ENCODE data around the gene PXK.
A peak's percentile ranks its signal among the peaks of the same experiment; 100 is the strongest.

The PXK gene

GRCh38 chr3:58387650-58388546 is 55.2 kb downstream of the PXK start:
- H3K9me3 ChIP-seq (ENCODE audit: low read length): no peaks in the 10 kb centered on the region
- H3K27me3 ChIP-seq (ENCODE audit: control insufficient read depth in 1 of 2, insufficient read depth in 2 of 2, low read length in 2 of 2): no peaks in the 10 kb centered on the region
- H3K4me3 ChIP-seq (ENCODE audit: low read depth in 1 of 2, low read length in 2 of 2): peak overlapping the region in 1 of 2 donors; percentile 36
- peaks cover 53% of the 10 kb centered on the region for H3K4me1 ChIP-seq (ENCODE audit: insufficient read depth, low read length)
- no peak overlapping the region for H3K9ac ChIP-seq (ENCODE audit: low read length)
- peak overlapping the region; percentile 50 for H3K27ac ChIP-seq (ENCODE audit: low read depth, low read length)
- peaks cover 10% of the 10 kb centered on the region for H3K36me3 ChIP-seq (ENCODE audit: insufficient read depth, low read length)

GRCh38 chr3:58388550-58389091 is 55.9 kb downstream of the PXK start:
- Histone ChIP-seq H3K4me1 (ENCODE audit: insufficient read depth, low read length) (peaks cover 49% of the 10 kb centered on the region), H3K27me3 (ENCODE audit: control insufficient read depth in 1 of 2, insufficient read depth in 2 of 2, low read length in 2 of 2) (no peaks in the 10 kb centered on the region), H3K36me3 (ENCODE audit: insufficient read depth, low read length) (peaks cover 9% of the 10 kb centered on the region), H3K27ac (ENCODE audit: low read depth, low read length) (peak overlapping the region; percentile 50), H3K9ac (ENCODE audit: low read length) (no peak overlapping the region), H3K9me3 (ENCODE audit: low read length) (no peaks in the 10 kb centered on the region), H3K4me3 (ENCODE audit: low read depth in 1 of 2, low read length in 2 of 2) (no peak overlapping the region)

GRCh38 chr3:58391156-58391865 is 58.6 kb downstream of the PXK start:
- Histone ChIP-seq H3K9me3 (ENCODE audit: low read length) (no peaks in the 10 kb centered on the region), H3K27ac (ENCODE audit: low read depth, low read length) (no peak overlapping the region), H3K36me3 (ENCODE audit: insufficient read depth, low read length) (peaks cover 11% of the 10 kb centered on the region), H3K4me1 (ENCODE audit: insufficient read depth, low read length) (peaks cover 34% of the 10 kb centered on the region), H3K27me3 (ENCODE audit: control insufficient read depth in 1 of 2, insufficient read depth in 2 of 2, low read length in 2 of 2) (no peaks in the 10 kb centered on the region), H3K9ac (ENCODE audit: low read length) (no peak overlapping the region), H3K4me3 (ENCODE audit: low read depth in 1 of 2, low read length in 2 of 2) (no peak overlapping the region)

GRCh38 chr3:58392181-58392580 is 59.5 kb downstream of the PXK start:
- Histone ChIP-seq H3K9me3 (ENCODE audit: low read length) (no peaks in the 10 kb centered on the region), H3K27me3 (ENCODE audit: control insufficient read depth in 1 of 2, insufficient read depth in 2 of 2, low read length in 2 of 2) (no peaks in the 10 kb centered on the region), H3K9ac (ENCODE audit: low read length) (no peak overlapping the region), H3K36me3 (ENCODE audit: insufficient read depth, low read length) (peaks cover 20% of the 10 kb centered on the region), H3K4me1 (ENCODE audit: insufficient read depth, low read length) (peaks cover 25% of the 10 kb centered on the region), H3K27ac (ENCODE audit: low read depth, low read length) (peak overlapping the region; percentile 4), H3K4me3 (ENCODE audit: low read depth in 1 of 2, low read length in 2 of 2) (no peak overlapping the region)

- Histone ChIP-seq H3K36me3 (ENCODE audit: insufficient read depth, low read length) (peaks cover 41% of the 10 kb centered on the region), H3K27me3 (ENCODE audit: control insufficient read depth in 1 of 2, insufficient read depth in 2 of 2, low read length in 2 of 2) (no peaks in the 10 kb centered on the region), H3K9me3 (ENCODE audit: low read length) (no peaks in the 10 kb centered on the region), H3K27ac (ENCODE audit: low read depth, low read length) (no peak overlapping the region), H3K4me1 (ENCODE audit: insufficient read depth, low read length) (peaks cover 17% of the 10 kb centered on the region), H3K4me3 (ENCODE audit: low read depth in 1 of 2, low read length in 2 of 2) (no peak overlapping the region), H3K9ac (ENCODE audit: low read length) (no peak overlapping the region)
Measured at GRCh38 chr3:58394339-58394738, 61.6 kb downstream of the PXK start.

GRCh38 chr3:58398669-58399333 is 66.1 kb downstream of the PXK start:
- H3K27me3 ChIP-seq (ENCODE audit: control insufficient read depth in 1 of 2, insufficient read depth in 2 of 2, low read length in 2 of 2): no peaks in the 10 kb centered on the region
- H3K36me3 ChIP-seq (ENCODE audit: insufficient read depth, low read length): peaks cover 58% of the 10 kb centered on the region
- no peaks in the 10 kb centered on the region for H3K9me3 ChIP-seq (ENCODE audit: low read length)
- H3K27ac ChIP-seq (ENCODE audit: low read depth, low read length): peak overlapping the region; percentile 31
- no peak overlapping the region for H3K9ac ChIP-seq (ENCODE audit: low read length)
- peaks cover 18% of the 10 kb centered on the region for H3K4me1 ChIP-seq (ENCODE audit: insufficient read depth, low read length)
- no peak overlapping the region for H3K4me3 ChIP-seq (ENCODE audit: low read depth in 1 of 2, low read length in 2 of 2)

GRCh38 chr3:58403513-58404109 is 70.9 kb downstream of the PXK start:
- no peaks in the 10 kb centered on the region for H3K9me3 ChIP-seq (ENCODE audit: low read length)
- H3K4me1 ChIP-seq (ENCODE audit: insufficient read depth, low read length): peaks cover 14% of the 10 kb centered on the region
- H3K27ac ChIP-seq (ENCODE audit: low read depth, low read length): no peak overlapping the region
- no peak overlapping the region for H3K9ac ChIP-seq (ENCODE audit: low read length)
- no peak overlapping the region for H3K4me3 ChIP-seq (ENCODE audit: low read depth in 1 of 2, low read length in 2 of 2)
- H3K27me3 ChIP-seq (ENCODE audit: control insufficient read depth in 1 of 2, insufficient read depth in 2 of 2, low read length in 2 of 2): no peaks in the 10 kb centered on the region
- H3K36me3 ChIP-seq (ENCODE audit: insufficient read depth, low read length): peaks cover 34% of the 10 kb centered on the region

GRCh38 chr3:58404396-58404795 is 71.7 kb downstream of the PXK start:
- no peak overlapping the region for H3K27ac ChIP-seq (ENCODE audit: low read depth, low read length)
- no peak overlapping the region for H3K4me3 ChIP-seq (ENCODE audit: low read depth in 1 of 2, low read length in 2 of 2)
- H3K4me1 ChIP-seq (ENCODE audit: insufficient read depth, low read length): peaks cover 6% of the 10 kb centered on the region
- H3K27me3 ChIP-seq (ENCODE audit: control insufficient read depth in 1 of 2, insufficient read depth in 2 of 2, low read length in 2 of 2): no peaks in the 10 kb centered on the region
- H3K36me3 ChIP-seq (ENCODE audit: insufficient read depth, low read length): peaks cover 34% of the 10 kb centered on the region
- H3K9me3 ChIP-seq (ENCODE audit: low read length): no peaks in the 10 kb centered on the region
- H3K9ac ChIP-seq (ENCODE audit: low read length): no peak overlapping the region

- Histone ChIP-seq H3K4me1 (ENCODE audit: insufficient read depth, low read length) (peaks cover 2% of the 10 kb centered on the region), H3K27ac (ENCODE audit: low read depth, low read length) (no peak overlapping the region), H3K36me3 (ENCODE audit: insufficient read depth, low read length) (peaks cover 53% of the 10 kb centered on the region), H3K4me3 (ENCODE audit: low read depth in 1 of 2, low read length in 2 of 2) (no peak overlapping the region), H3K27me3 (ENCODE audit: control insufficient read depth in 1 of 2, insufficient read depth in 2 of 2, low read length in 2 of 2) (no peaks in the 10 kb centered on the region), H3K9ac (ENCODE audit: low read length) (no peak overlapping the region), H3K9me3 (ENCODE audit: low read length) (no peaks in the 10 kb centered on the region)
Measured at GRCh38 chr3:58408906-58409305, 76.2 kb downstream of the PXK start.

- Histone ChIP-seq H3K4me1 (ENCODE audit: insufficient read depth, low read length) (peaks cover 10% of the 10 kb centered on the region), H3K9me3 (ENCODE audit: low read length) (no peaks in the 10 kb centered on the region), H3K36me3 (ENCODE audit: insufficient read depth, low read length) (peaks cover 47% of the 10 kb centered on the region), H3K27me3 (ENCODE audit: control insufficient read depth in 1 of 2, insufficient read depth in 2 of 2, low read length in 2 of 2) (no peaks in the 10 kb centered on the region), H3K4me3 (ENCODE audit: low read depth in 1 of 2, low read length in 2 of 2) (no peak overlapping the region), H3K9ac (ENCODE audit: low read length) (no peak overlapping the region), H3K27ac (ENCODE audit: low read depth, low read length) (no peak overlapping the region)
Measured at GRCh38 chr3:58409663-58410062, 77.0 kb downstream of the PXK start.

- H3K36me3 ChIP-seq (ENCODE audit: insufficient read depth, low read length): peaks cover 44% of the 10 kb centered on the region
- no peak overlapping the region for H3K9ac ChIP-seq (ENCODE audit: low read length)
- no peak overlapping the region for H3K4me3 ChIP-seq (ENCODE audit: low read depth in 1 of 2, low read length in 2 of 2)
- no peak overlapping the region for H3K27ac ChIP-seq (ENCODE audit: low read depth, low read length)
- H3K9me3 ChIP-seq (ENCODE audit: low read length): no peaks in the 10 kb centered on the region
- no peaks in the 10 kb centered on the region for H3K27me3 ChIP-seq (ENCODE audit: control insufficient read depth in 1 of 2, insufficient read depth in 2 of 2, low read length in 2 of 2)
- H3K4me1 ChIP-seq (ENCODE audit: insufficient read depth, low read length): peaks cover 11% of the 10 kb centered on the region
Measured at GRCh38 chr3:58411036-58411435, 78.3 kb downstream of the PXK start.

Measured in muscle layer of colon (tissue), 2 donors.